HG02852 (cell line): ENCODE data around the gene MYPN.
A peak's percentile ranks its signal among the peaks of the same experiment; 100 is the strongest.
"Not testable (repeated sequence)": the region's sequence is repeated elsewhere in the genome, so short reads cannot be mapped to it uniquely, and the experiment has no call there.

Experiments
- ATAC-seq: cut with Tn5 transposase; IDR thresholded peaks from one replicate; pipeline ENCODE4 v1.9.1; 2021; ENCODE audit warnings: mild to moderate bottlenecking, moderate library complexity; ENCODE audit not compliant: unreplicated experiment

MYPN gene

GRCh38 chr10:68109331-68109730 lies at the start of gene MYPN:
Gene MYPN (plus strand): TSS chr10:68109488. CDS start chr10:68121439, 11,951 bp downstream.
- no peak for ATAC-seq

- no peak for ATAC-seq
Measured at GRCh38 chr10:68067029-68067428, 42.3 kb upstream of the MYPN start.

GRCh38 chr10:68067508-68067907 lies 41.8 kb upstream of the MYPN start:
- no peak for ATAC-seq

GRCh38 chr10:68073631-68074030 lies 35.7 kb upstream of the MYPN start:
- ATAC-seq: no peak

GRCh38 chr10:68074031-68074774 lies 35.1 kb upstream of the MYPN start:
- no peak for ATAC-seq

- ATAC-seq: peak; percentile 84
Measured at GRCh38 chr10:68074775-68075549, 34.3 kb upstream of the MYPN start, which contains the start of gene HERC4. Gene HERC4 (minus strand): TSS chr10:68075283. CDS start chr10:68073108, 2,175 bp downstream.

GRCh38 chr10:68075550-68076004 lies 33.7 kb upstream of the MYPN start:
- ATAC-seq: no peak

- ATAC-seq: not testable (repeated sequence)
Measured at GRCh38 chr10:68076081-68076480, 33.2 kb upstream of the MYPN start.

GRCh38 chr10:68077026-68077425 lies 32.3 kb upstream of the MYPN start:
- no peak for ATAC-seq

- ATAC-seq: no peak
Measured at GRCh38 chr10:68079434-68079833, 29.9 kb upstream of the MYPN start.

GRCh38 chr10:68080853-68081431 lies 28.3 kb upstream of the MYPN start:
- no peak for ATAC-seq

GRCh38 chr10:68081916-68082315 lies 27.4 kb upstream of the MYPN start:
- no peak for ATAC-seq

- ATAC-seq: no peak
Measured at GRCh38 chr10:68082872-68083271, 26.4 kb upstream of the MYPN start.

GRCh38 chr10:68083953-68084352 lies 25.3 kb upstream of the MYPN start:
- no peak for ATAC-seq

GRCh38 chr10:68084469-68084868 lies 24.8 kb upstream of the MYPN start:
- no peak for ATAC-seq

GRCh38 chr10:68086011-68086410 lies 23.3 kb upstream of the MYPN start:
- no peak for ATAC-seq

GRCh38 chr10:68086910-68087684 lies 22.2 kb upstream of the MYPN start:
- ATAC-seq: no peak

- no peak for ATAC-seq
Measured at GRCh38 chr10:68087685-68088401, 21.4 kb upstream of the MYPN start.

- no peak for ATAC-seq
Measured at GRCh38 chr10:68088740-68089139, 20.5 kb upstream of the MYPN start.

- ATAC-seq: no peak
Measured at GRCh38 chr10:68090586-68090985, 18.7 kb upstream of the MYPN start.
